ENCODE data around the gene DCK.
"Not testable (repeated sequence)": the region's sequence is repeated elsewhere in the genome, so short reads cannot be mapped to it uniquely, and the experiment has no call there.

Gene DCK

GRCh38 chr4:70997546-70997945, 4.1 kb downstream of the DCK start:
- TF ChIP-seq CTCF (IDR thresholded peaks at IDR 0.05; ENCODE audit: low read depth, low read length) = no peak
- no peak overlapping the region for H3K4me3 ChIP-seq (ENCODE audit: low read depth, low read length)

GRCh38 chr4:70999639-71000038, 6.2 kb downstream of the DCK start:
- H3K4me3 ChIP-seq (ENCODE audit: low read depth, low read length) = not testable (repeated sequence)

- not testable (repeated sequence) for H3K4me3 ChIP-seq (ENCODE audit: low read depth, low read length)
Observed at GRCh38 chr4:71001363-71001762, 7.9 kb downstream of the DCK start.

- H3K4me3 ChIP-seq (ENCODE audit: low read depth, low read length) = no peak overlapping the region
- no peak for TF ChIP-seq CTCF (IDR thresholded peaks at IDR 0.05; ENCODE audit: low read depth, low read length)
Observed at GRCh38 chr4:71004281-71004851, 10.9 kb downstream of the DCK start.

- not testable (repeated sequence) for H3K4me3 ChIP-seq (ENCODE audit: low read depth, low read length)
Observed at GRCh38 chr4:71005025-71005424, 11.6 kb downstream of the DCK start.

- no peak overlapping the region for H3K4me3 ChIP-seq (ENCODE audit: low read depth, low read length)
- no peak for TF ChIP-seq CTCF (IDR thresholded peaks at IDR 0.05; ENCODE audit: low read depth, low read length)
Observed at GRCh38 chr4:71006203-71006907, 12.9 kb downstream of the DCK start.

- no peak for TF ChIP-seq CTCF (IDR thresholded peaks at IDR 0.05; ENCODE audit: low read depth, low read length)
- no peak overlapping the region for H3K4me3 ChIP-seq (ENCODE audit: low read depth, low read length)
Observed at GRCh38 chr4:71008196-71008595, 14.7 kb downstream of the DCK start.

GRCh38 chr4:71009086-71009485, 15.6 kb downstream of the DCK start:
- no peak overlapping the region for H3K4me3 ChIP-seq (ENCODE audit: low read depth, low read length)
- TF ChIP-seq CTCF (IDR thresholded peaks at IDR 0.05; ENCODE audit: low read depth, low read length) = no peak

- no peak overlapping the region for H3K4me3 ChIP-seq (ENCODE audit: low read depth, low read length)
- TF ChIP-seq CTCF (IDR thresholded peaks at IDR 0.05; ENCODE audit: low read depth, low read length) = peak; percentile 22; the same call in 1 of the 2 replicates
Observed at GRCh38 chr4:71009890-71010588, 16.6 kb downstream of the DCK start.
